Pericardium fibroblast (primary cell): Measurements from ENCODE around the gene KCNH5. TPM values are rescaled to one million over a fixed set of nuclear protein-coding genes. Genes with fewer than 3 reads are reported as not detected.

ENCODE experiments used
- total RNA-seq: library from RNA; depleted of rRNA; stranded (reverse); fragments of >200 nt; gene quantifications from 2 replicates; pipeline ENCODE4 v1.2.3, GENCODE V29; 2015

The KCNH5 gene
- not detected in 2 replicates for total RNA-seq

GRCh38 chr14:63045234-63045611 is at the start of gene KCNH5:
KCNH5 (minus strand) TSS chr14:63045458; CDS start chr14:63045186, 272 bp downstream.

Other genes with a start within 250 kb of the KCNH5 start
- 3.3 and 7.6 TPM in 2 replicates for gene RHOJ, start 159.0 kb upstream of the KCNH5 start, total RNA-seq